ENCODE measurements around the gene ENC1. TPM values are rescaled to one million over a fixed set of nuclear protein-coding genes. Genes with fewer than 3 reads are reported as not detected.
A peak's percentile ranks its signal among the peaks of the same experiment; 100 is the strongest.

The ENC1 gene
- total RNA-seq, 1 experiment from 2014 or later, result 38.8 TPM

DNA sequence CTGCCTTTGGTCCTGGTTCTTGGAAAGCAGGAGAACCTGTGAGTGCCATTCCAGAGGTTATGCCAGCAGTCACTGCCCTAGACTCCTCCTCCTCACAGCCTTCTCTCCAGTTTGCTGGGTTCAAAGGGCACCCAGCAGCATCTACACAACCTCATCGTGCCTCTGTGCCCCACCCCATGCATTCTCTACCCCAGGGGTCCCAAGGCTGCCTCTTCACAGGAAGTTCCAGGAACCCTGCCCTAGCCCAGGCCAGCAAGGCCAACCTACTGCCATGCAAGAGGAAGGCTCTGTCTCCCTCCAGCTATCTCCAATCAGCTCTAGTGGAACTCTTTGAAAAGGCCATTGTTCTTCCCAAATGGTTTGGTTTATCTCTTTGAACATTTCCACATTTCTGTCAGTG is 21.2 kb downstream of the ENC1 start:
- no peak overlapping the region for H3K27ac ChIP-seq
- intact Hi-C loops (cut with micrococcal nuclease; ENCODE audit: unreplicated experiment), result no loop called here
- no peak for DNase-seq
- no peaks in the 10 kb centered on the region for H3K27me3 ChIP-seq (ENCODE audit: insufficient read depth, low read depth)
- CTCF ChIA-PET, result no interaction called here
- H2AFZ ChIP-seq, result no peak overlapping the region
- H3K9me3 ChIP-seq (ENCODE audit: insufficient read depth, low read depth), result no peaks in the 10 kb centered on the region
- no peaks in the 10 kb centered on the region for H3K9me2 ChIP-seq (ENCODE audit: insufficient read depth)
- no peaks in the 10 kb centered on the region; the same call in 1 of the 2 replicates for H3F3A ChIP-seq (ENCODE audit: insufficient read depth, low read depth)
- H3K4me2 ChIP-seq, result no peak overlapping the region
- POLR2A ChIA-PET (ENCODE audit: unreplicated experiment), result no interaction called here
- peaks cover 27% of the 10 kb centered on the region for H3K4me1 ChIP-seq (replicated peaks; ENCODE audit: insufficient read depth)
- no peak overlapping the region for H3K4me3 ChIP-seq
- no peaks in the 10 kb centered on the region for H3K36me3 ChIP-seq (ENCODE audit: low read depth)
- no peaks in the 10 kb centered on the region for H3K79me2 ChIP-seq (ENCODE audit: low read depth)
- no peaks in the 10 kb centered on the region for H4K20me1 ChIP-seq (ENCODE audit: insufficient read depth)
- BruUV-seq (replicated peaks), result no TSS peak
- TF ChIP-seq, protein P1, sequence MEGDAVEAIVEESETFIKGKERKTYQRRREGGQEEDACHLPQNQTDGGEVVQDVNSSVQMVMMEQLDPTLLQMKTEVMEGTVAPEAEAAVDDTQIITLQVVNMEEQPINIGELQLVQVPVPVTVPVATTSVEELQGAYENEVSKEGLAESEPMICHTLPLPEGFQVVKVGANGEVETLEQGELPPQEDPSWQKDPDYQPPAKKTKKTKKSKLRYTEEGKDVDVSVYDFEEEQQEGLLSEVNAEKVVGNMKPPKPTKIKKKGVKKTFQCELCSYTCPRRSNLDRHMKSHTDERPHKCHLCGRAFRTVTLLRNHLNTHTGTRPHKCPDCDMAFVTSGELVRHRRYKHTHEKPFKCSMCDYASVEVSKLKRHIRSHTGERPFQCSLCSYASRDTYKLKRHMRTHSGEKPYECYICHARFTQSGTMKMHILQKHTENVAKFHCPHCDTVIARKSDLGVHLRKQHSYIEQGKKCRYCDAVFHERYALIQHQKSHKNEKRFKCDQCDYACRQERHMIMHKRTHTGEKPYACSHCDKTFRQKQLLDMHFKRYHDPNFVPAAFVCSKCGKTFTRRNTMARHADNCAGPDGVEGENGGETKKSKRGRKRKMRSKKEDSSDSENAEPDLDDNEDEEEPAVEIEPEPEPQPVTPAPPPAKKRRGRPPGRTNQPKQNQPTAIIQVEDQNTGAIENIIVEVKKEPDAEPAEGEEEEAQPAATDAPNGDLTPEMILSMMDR (conservative IDR thresholded peaks at IDR 0.05), result no peak
- no peak for TF ChIP-seq EZH2 (IDR thresholded peaks at IDR 0.05; ENCODE audit: low read depth)

DNA sequence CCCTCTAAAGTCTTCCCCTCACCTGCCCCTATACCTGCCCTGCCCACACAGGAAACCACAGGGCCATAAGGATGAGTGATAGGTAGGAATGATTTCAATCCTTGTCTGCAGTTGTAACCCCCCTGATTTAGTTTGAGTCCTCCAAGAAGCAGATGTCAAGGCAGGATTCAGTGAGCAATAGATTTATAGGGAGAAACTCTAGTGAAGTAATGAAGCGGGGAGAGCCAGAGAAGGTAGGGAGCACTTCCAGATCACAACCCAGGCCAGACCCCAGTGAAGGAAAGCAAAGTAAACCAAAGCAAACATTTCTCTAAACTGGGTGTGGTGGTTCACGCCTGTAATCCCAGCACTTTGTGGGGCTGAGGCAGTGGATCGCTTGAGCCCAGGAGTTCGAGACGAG is 22.4 kb downstream of the ENC1 start:
- H3K4me2 ChIP-seq, result no peak overlapping the region
- DNase-seq, result no peak
- no peaks in the 10 kb centered on the region for H4K20me1 ChIP-seq (ENCODE audit: insufficient read depth)
- TF ChIP-seq, protein P1 (conservative IDR thresholded peaks at IDR 0.05), result no peak
- no peak for TF ChIP-seq EZH2 (IDR thresholded peaks at IDR 0.05; ENCODE audit: low read depth)
- no peaks in the 10 kb centered on the region for H3K9me2 ChIP-seq (ENCODE audit: insufficient read depth)
- ChIA-PET POLR2A (ENCODE audit: unreplicated experiment) (no interaction called here), CTCF (no interaction called here)
- no peaks in the 10 kb centered on the region for H3K27me3 ChIP-seq (ENCODE audit: insufficient read depth, low read depth)
- H2AFZ ChIP-seq, result no peak overlapping the region
- H3F3A ChIP-seq (ENCODE audit: insufficient read depth, low read depth), result no peaks in the 10 kb centered on the region; the same call in 1 of the 2 replicates
- no TSS peak for BruUV-seq (replicated peaks)
- intact Hi-C loops (cut with micrococcal nuclease; ENCODE audit: unreplicated experiment), result no loop called here
- no peaks in the 10 kb centered on the region for H3K9me3 ChIP-seq (ENCODE audit: insufficient read depth, low read depth)
- H3K4me1 ChIP-seq (replicated peaks; ENCODE audit: insufficient read depth), result peaks cover 15% of the 10 kb centered on the region
- no peaks in the 10 kb centered on the region for H3K36me3 ChIP-seq (ENCODE audit: low read depth)
- H3K79me2 ChIP-seq (ENCODE audit: low read depth), result no peaks in the 10 kb centered on the region
- no peak overlapping the region for H3K27ac ChIP-seq
- no peak overlapping the region for H3K4me3 ChIP-seq

DNA sequence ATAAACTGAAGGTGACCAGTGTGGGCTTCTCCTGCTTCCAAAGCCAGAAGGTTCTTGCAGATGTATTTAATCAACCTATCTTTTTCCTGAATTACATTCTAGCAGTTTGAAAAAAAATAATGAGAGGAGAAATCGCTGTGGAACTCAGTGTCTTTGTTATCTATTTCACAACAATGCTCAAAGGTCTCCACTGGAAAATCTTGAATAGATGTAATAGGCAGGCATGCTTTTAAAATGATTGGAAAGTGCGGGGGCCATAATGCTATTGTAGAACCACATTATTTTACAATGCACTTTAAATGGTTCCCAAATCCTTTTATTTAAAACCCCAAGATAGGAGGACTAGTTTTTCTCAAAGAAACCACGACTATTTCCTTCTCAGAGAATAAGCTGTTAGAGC is 23.3 kb downstream of the ENC1 start:
- BruUV-seq (replicated peaks), result no TSS peak
- TF ChIP-seq EZH2 (IDR thresholded peaks at IDR 0.05; ENCODE audit: low read depth), result no peak
- TF ChIP-seq, protein P1 (conservative IDR thresholded peaks at IDR 0.05), result no peak
- H3K4me2 ChIP-seq, result no peak overlapping the region

More for the DNA sequence above, 23.3 kb downstream of the ENC1 start:
- H3K4me1 ChIP-seq (replicated peaks; ENCODE audit: insufficient read depth), result peaks cover 6% of the 10 kb centered on the region
- H3K9me2 ChIP-seq (ENCODE audit: insufficient read depth), result no peaks in the 10 kb centered on the region
- peak in 1 of 2 experiments; percentile 16 for DNase-seq
- no peak overlapping the region for H3K4me3 ChIP-seq
- H3K9me3 ChIP-seq (ENCODE audit: insufficient read depth, low read depth), result no peaks in the 10 kb centered on the region
- no peak overlapping the region for H2AFZ ChIP-seq
- no peaks in the 10 kb centered on the region for H3K27me3 ChIP-seq (ENCODE audit: insufficient read depth, low read depth)
- H3F3A ChIP-seq (ENCODE audit: insufficient read depth, low read depth), result no peaks in the 10 kb centered on the region
- H3K27ac ChIP-seq, result no peak overlapping the region
- H3K36me3 ChIP-seq (ENCODE audit: low read depth), result no peaks in the 10 kb centered on the region
- intact Hi-C loops (cut with micrococcal nuclease; ENCODE audit: unreplicated experiment), result no loop called here
- no peaks in the 10 kb centered on the region for H3K79me2 ChIP-seq (ENCODE audit: low read depth)
- ChIA-PET POLR2A (ENCODE audit: unreplicated experiment) (interaction anchor here (0.6 kb wide), 1 partner anchor 105 kb away, joined by 5 read pairs; no protein-coding TSS in a partner anchor), CTCF (no interaction called here)
- H4K20me1 ChIP-seq (ENCODE audit: insufficient read depth), result no peaks in the 10 kb centered on the region

Data from PC-9 (cell line).